ENCODE results near the gene RAPGEF6.
"Not testable (repeated sequence)": the region's sequence is repeated elsewhere in the genome, so short reads cannot be mapped to it uniquely, and the experiment has no call there.

Gene RAPGEF6

DNA sequence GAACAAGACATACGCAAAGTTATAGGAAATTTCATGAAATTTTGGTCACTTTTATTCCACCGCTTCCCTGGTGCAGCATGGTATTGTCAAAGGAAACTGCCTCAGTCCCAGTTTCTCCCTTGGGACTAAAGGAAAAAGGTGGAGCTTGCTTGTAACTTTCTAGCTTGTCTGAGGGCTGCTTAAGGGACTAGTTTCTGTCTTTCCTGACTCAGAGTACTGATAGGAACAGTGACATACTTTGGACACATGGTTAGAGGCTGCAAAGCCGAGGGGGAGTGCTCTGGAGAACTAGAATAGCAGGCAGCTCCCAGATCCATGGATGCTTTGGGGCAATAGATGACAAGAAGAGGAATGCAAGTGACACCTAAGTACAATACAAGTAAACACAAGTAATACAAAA lies 234.4 kb downstream of the RAPGEF6 start:
- Histone ChIP-seq H3K4me3 (ENCODE audit: low read length) (no peak overlapping the region), H3K36me3 (replicated peaks; ENCODE audit: low read depth, low read length) (peaks cover 66% of the 10 kb centered on the region), H3K4me1 (ENCODE audit: low read length) (peaks cover 30% of the 10 kb centered on the region), H3K9me3 (ENCODE audit: insufficient read depth, low read length) (peaks cover 9% of the 10 kb centered on the region; the same call in 1 of the 2 replicates), H2AFZ (ENCODE audit: low read depth, low read length) (no peak overlapping the region), H3K27me3 (ENCODE audit: low read depth, low read length) (no peaks in the 10 kb centered on the region), H4K20me1 (ENCODE audit: insufficient read depth, low read length) (no peaks in the 10 kb centered on the region), H3K79me2 (ENCODE audit: low read length) (peaks cover 21% of the 10 kb centered on the region), H3K9ac (ENCODE audit: low read length) (no peak overlapping the region), H3K27ac (ENCODE audit: low read length) (no peak overlapping the region), H3K4me2 (ENCODE audit: low read length) (no peak overlapping the region)
- no peak for TF ChIP-seq EZH2phosphoT487 (IDR thresholded peaks at IDR 0.05; ENCODE audit: low read depth)
- TF ChIP-seq, protein P1, sequence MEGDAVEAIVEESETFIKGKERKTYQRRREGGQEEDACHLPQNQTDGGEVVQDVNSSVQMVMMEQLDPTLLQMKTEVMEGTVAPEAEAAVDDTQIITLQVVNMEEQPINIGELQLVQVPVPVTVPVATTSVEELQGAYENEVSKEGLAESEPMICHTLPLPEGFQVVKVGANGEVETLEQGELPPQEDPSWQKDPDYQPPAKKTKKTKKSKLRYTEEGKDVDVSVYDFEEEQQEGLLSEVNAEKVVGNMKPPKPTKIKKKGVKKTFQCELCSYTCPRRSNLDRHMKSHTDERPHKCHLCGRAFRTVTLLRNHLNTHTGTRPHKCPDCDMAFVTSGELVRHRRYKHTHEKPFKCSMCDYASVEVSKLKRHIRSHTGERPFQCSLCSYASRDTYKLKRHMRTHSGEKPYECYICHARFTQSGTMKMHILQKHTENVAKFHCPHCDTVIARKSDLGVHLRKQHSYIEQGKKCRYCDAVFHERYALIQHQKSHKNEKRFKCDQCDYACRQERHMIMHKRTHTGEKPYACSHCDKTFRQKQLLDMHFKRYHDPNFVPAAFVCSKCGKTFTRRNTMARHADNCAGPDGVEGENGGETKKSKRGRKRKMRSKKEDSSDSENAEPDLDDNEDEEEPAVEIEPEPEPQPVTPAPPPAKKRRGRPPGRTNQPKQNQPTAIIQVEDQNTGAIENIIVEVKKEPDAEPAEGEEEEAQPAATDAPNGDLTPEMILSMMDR (IDR thresholded peaks at IDR 0.05; ENCODE audit: low read depth, low read length) = no peak

DNA sequence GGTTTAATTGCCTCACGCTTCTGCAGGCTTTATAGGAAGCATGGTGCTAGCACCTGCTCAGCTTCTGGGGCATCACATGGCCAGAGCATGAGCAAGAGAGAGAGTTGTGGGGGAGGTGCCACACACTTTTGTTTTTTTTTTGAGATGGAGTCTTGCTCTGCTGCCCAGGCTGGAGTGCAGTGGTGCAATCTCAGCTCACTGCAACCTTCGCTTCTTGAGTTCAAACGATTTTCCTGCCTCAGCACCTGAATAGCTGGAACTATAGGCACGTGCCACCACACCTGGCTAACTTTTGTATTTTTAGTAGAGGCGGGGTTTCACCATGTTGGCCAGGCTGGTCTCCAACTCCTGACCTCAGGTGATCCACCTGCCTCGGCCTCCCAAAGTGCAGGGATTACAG lies 236.0 kb downstream of the RAPGEF6 start:
- H3K4me2 ChIP-seq (ENCODE audit: low read length); H3K27me3 ChIP-seq (ENCODE audit: low read depth, low read length); H4K20me1 ChIP-seq (ENCODE audit: insufficient read depth, low read length); H3K9ac ChIP-seq (ENCODE audit: low read length); H2AFZ ChIP-seq (ENCODE audit: low read depth, low read length); H3K9me3 ChIP-seq (ENCODE audit: insufficient read depth, low read length); H3K4me3 ChIP-seq (ENCODE audit: low read length): not testable (repeated sequence)
- H3K36me3 ChIP-seq (replicated peaks; ENCODE audit: low read depth, low read length) = peaks cover 70% of the 10 kb centered on the region
- peaks cover 32% of the 10 kb centered on the region for H3K79me2 ChIP-seq (ENCODE audit: low read length)
- peaks cover 44% of the 10 kb centered on the region for H3K4me1 ChIP-seq (ENCODE audit: low read length)
- peak overlapping the region; percentile 23; the same call in 1 of the 2 replicates for H3K27ac ChIP-seq (ENCODE audit: low read length)

DNA sequence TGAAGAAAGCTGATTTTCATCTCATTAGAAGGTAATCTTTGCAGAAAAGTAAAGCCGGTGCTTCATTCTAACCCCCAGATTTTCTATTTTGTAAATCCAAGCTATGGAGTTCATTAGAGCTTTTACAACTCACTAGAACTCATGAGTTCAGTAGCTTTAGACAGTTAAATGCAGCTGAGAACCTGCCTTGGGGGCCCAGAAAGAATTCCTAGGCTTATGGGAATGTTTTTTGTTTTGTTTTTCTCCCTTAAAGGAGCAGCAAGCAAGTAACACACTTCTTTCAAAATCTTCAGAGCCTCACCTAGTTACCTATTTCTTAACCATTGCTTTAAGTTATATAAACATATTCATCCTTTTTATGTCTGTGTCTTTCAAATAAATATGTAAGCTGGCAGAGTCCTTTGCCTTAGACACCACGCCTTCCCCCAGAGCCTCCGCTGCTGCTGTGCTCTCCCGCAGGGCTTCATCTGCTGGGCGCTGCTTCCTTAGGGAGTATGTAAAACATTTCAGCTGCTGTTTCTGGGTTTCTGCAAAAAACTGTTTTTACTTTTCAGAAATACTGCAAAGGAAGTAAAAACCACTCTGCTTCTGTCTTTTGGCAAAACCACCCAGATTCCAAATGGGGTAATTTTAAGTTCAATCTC lies 238.3 kb downstream of the RAPGEF6 start:
- H3K4me2 ChIP-seq (ENCODE audit: low read length) = peak overlapping the region; percentile 76
- H3K36me3 ChIP-seq (replicated peaks; ENCODE audit: low read depth, low read length) = peaks cover 53% of the 10 kb centered on the region
- peaks cover 66% of the 10 kb centered on the region for H3K4me1 ChIP-seq (ENCODE audit: low read length)
- H3K4me3 ChIP-seq (ENCODE audit: low read length) = no peak overlapping the region
- H3K79me2 ChIP-seq (ENCODE audit: low read length) = peaks cover 54% of the 10 kb centered on the region
- H3K27me3 ChIP-seq (ENCODE audit: low read depth, low read length) = no peaks in the 10 kb centered on the region
- H3K9ac ChIP-seq (ENCODE audit: low read length) = peak overlapping the region; percentile 54
- peak overlapping the region; percentile 93 for H3K27ac ChIP-seq (ENCODE audit: low read length)
- no peaks in the 10 kb centered on the region for H3K9me3 ChIP-seq (ENCODE audit: insufficient read depth, low read length)
- TF ChIP-seq, protein P1 (IDR thresholded peaks at IDR 0.05; ENCODE audit: low read depth, low read length) = no peak
- TF ChIP-seq EZH2phosphoT487 (IDR thresholded peaks at IDR 0.05; ENCODE audit: low read depth) = no peak
- 0 out of 2 replicates have a peak, but pooled peaks cover 2% of the 10 kb centered on the region for H4K20me1 ChIP-seq (ENCODE audit: insufficient read depth, low read length)
- H2AFZ ChIP-seq (ENCODE audit: low read depth, low read length) = no peak overlapping the region

DNA sequence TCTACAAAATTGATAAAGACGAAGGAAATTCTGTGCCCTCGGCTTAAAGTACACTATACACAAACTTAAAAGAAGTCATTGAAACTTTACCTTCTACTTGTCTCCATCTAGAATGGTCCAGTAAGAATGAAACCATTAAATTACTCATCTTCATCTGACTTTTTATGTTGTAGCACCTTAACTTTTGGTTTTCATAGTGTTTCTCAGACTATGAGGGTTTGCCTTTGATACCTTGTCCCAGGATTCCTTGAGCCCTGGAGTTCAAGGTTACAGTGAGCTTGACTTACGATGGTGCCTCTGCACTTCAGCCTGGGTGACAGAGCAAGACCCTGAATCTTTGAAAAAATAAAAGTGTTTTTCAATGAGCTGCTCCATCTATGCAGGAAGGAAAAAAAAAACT lies 239.0 kb downstream of the RAPGEF6 start:
- Histone ChIP-seq H3K79me2 (ENCODE audit: low read length) (peaks cover 61% of the 10 kb centered on the region), H3K9me3 (ENCODE audit: insufficient read depth, low read length) (no peaks in the 10 kb centered on the region), H3K36me3 (replicated peaks; ENCODE audit: low read depth, low read length) (peaks cover 51% of the 10 kb centered on the region), H3K27ac (ENCODE audit: low read length) (peak overlapping the region; percentile 93), H3K9ac (ENCODE audit: low read length) (peak overlapping the region; percentile 54), H4K20me1 (ENCODE audit: insufficient read depth, low read length) (0 out of 2 replicates have a peak, but pooled peaks cover 2% of the 10 kb centered on the region), H3K27me3 (ENCODE audit: low read depth, low read length) (no peaks in the 10 kb centered on the region), H3K4me1 (ENCODE audit: low read length) (peaks cover 69% of the 10 kb centered on the region), H2AFZ (ENCODE audit: low read depth, low read length) (no peak overlapping the region), H3K4me2 (ENCODE audit: low read length) (peak overlapping the region; percentile 76), H3K4me3 (ENCODE audit: low read length) (peak overlapping the region; percentile 44)
- TF ChIP-seq EZH2phosphoT487 (IDR thresholded peaks at IDR 0.05; ENCODE audit: low read depth) = no peak
- TF ChIP-seq, protein P1 (IDR thresholded peaks at IDR 0.05; ENCODE audit: low read depth, low read length) = no peak
